Neutrophil (primary cell): ENCODE measurements around the gene PLEKHA4.

Source experiments
- H3K27ac ChIP-seq: fragments of 200-600 bp; sonication (generic); 2 replicates; pipeline ENCODE4 v1.5.1; 2016; ENCODE audit warnings: mild to moderate bottlenecking, moderate library complexity
- H3K27me3 ChIP-seq: fragments of 200-600 bp; sonication (generic); 2 replicates; pipeline ENCODE4 v1.6.0; 2016; ENCODE audit warnings: mild to moderate bottlenecking
- H3K36me3 ChIP-seq: fragments of 200-600 bp; sonication (generic); 2 replicates; pipeline ENCODE4 v1.5.1; 2017
- H3K4me1 ChIP-seq, 2 experiments: fragments of 200-600 bp in 1 of 2; sonication (generic) in 1 of 2; 1 replicate in 1 of 2; 2 replicates in 1 of 2; pipeline versions ENCODE4 v1.5.1 to v1.6.1; 2013 to 2016; ENCODE audit warnings: low read depth in 1 of 2, low read length in 1 of 2, mild to moderate bottlenecking in 1 of 2, moderate library complexity in 1 of 2; ENCODE audit not compliant: control insufficient read depth in 1 of 2, insufficient read depth in 1 of 2
- H3K4me3 ChIP-seq, 2 experiments: fragments of 200-600 bp in 1 of 2; sonication (generic) in 1 of 2; 1 replicate in 1 of 2; 2 replicates in 1 of 2; pipeline ENCODE4 v1.5.1; 2013 to 2016; ENCODE audit warnings: low read depth in 1 of 2, low read length in 1 of 2, mild to moderate bottlenecking in 1 of 2, moderate library complexity in 1 of 2
- H3K9me3 ChIP-seq: fragments of 200-600 bp; sonication (generic); 2 replicates; pipeline ENCODE4 v1.5.1; 2016
- CTCF ChIP-seq: fragments of 200-600 bp; sonication (generic); IDR thresholded peaks from 2 replicates; pipeline ENCODE4 v1.5.1; 2016; ENCODE audit warnings: antibody characterized with exemption

Gene PLEKHA4

GRCh38 chr19:48821633-48822032, 46.8 kb downstream of the PLEKHA4 start:
- Histone ChIP-seq H3K4me3 (no peak overlapping the region), H3K27me3 (no peaks in the 10 kb centered on the region), H3K4me1 (no peaks in the 10 kb centered on the region), H3K27ac (no peak overlapping the region), H3K9me3 (no peaks in the 10 kb centered on the region), H3K36me3 (no peaks in the 10 kb centered on the region)
- no peak for TF ChIP-seq CTCF

GRCh38 chr19:48819366-48819816, 49.0 kb downstream of the PLEKHA4 start:
- Histone ChIP-seq H3K36me3 (no peaks in the 10 kb centered on the region), H3K4me1 (no peaks in the 10 kb centered on the region), H3K9me3 (no peaks in the 10 kb centered on the region), H3K27ac (no peak overlapping the region), H3K27me3 (no peaks in the 10 kb centered on the region), H3K4me3 (no peak overlapping the region)
- TF ChIP-seq CTCF, result no peak

DNA sequence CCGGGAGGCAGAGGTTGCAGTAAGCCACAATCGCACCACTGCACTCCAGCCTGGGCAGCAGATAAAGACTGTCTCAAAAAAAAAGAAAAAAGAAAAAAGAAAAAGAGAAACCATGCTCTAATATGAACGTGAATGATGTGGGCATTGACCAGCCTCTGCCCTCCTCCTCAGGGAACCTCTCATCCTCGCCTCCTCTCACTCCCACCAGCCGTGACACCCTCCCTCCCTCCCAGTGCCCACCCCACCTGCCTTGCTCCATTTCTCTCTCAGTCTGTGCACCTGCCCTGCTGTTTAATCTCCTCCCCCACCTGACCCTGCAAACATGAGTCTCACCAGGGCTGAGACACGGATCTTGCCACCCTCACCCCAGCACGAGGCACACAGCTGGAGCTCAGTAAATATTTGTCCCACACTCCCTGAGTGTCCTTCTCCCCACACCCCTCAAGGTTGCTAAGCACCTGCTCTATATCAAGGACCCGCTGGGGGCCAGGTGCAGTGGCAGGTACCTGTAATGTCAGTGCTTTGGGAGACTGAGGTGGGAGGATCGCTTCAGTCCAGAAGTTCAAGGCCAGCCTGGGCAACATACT, 50.1 kb downstream of the PLEKHA4 start:
- TF ChIP-seq CTCF, result no peak
- Histone ChIP-seq H3K27me3 (peaks cover 6% of the 10 kb centered on the region), H3K36me3 (no peaks in the 10 kb centered on the region), H3K27ac (no peak overlapping the region), H3K4me3 (no peak overlapping the region), H3K4me1 (no peaks in the 10 kb centered on the region), H3K9me3 (no peaks in the 10 kb centered on the region)

GRCh38 chr19:48817585-48818124, 50.8 kb downstream of the PLEKHA4 start:
- TF ChIP-seq CTCF, result no peak
- no peaks in the 10 kb centered on the region for H3K36me3 ChIP-seq
- no peak overlapping the region for H3K4me3 ChIP-seq
- no peak overlapping the region for H3K27ac ChIP-seq
- peaks cover 12% of the 10 kb centered on the region for H3K27me3 ChIP-seq
- no peaks in the 10 kb centered on the region for H3K9me3 ChIP-seq
- no peaks in the 10 kb centered on the region for H3K4me1 ChIP-seq

DNA sequence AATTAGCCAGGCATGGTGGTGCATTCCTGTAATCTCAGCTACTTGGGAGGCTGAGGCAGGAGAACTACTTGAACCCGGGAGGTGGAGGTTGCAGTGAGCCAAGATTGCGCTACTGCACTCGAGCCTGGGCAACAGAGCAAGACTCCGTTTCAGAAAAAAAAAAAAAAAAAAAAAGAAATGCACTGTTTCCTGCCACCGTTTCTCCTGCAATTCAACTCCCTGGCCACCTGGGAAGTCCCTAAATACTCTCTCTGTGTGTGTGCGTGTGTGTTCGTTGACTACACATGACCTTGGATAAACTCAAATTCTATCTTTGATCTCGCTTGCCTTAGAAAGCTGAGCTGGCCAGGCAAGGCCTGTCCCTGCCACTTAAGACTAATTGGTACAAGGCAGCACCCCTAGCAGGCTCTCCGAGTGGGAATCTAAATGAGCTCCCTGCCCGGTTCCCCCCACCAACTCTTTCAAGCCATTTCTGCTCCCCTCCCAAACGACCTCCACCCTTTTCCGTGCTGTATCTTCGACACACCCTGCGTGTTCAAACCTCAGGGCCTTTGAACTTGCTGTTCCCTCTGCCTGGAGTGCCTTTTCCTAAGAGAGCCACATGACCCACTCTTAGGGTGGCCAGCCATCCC, 52.4 kb downstream of the PLEKHA4 start:
- Histone ChIP-seq H3K4me3 (no peak overlapping the region), H3K36me3 (no peaks in the 10 kb centered on the region), H3K9me3 (no peaks in the 10 kb centered on the region), H3K27ac (no peak overlapping the region), H3K27me3 (peaks cover 29% of the 10 kb centered on the region), H3K4me1 (peaks cover 3% of the 10 kb centered on the region in 2 experiments)
- no peak for TF ChIP-seq CTCF
